GM19438 (cell line): Measurements from ENCODE around the gene CCDC184.
"Not testable (repeated sequence)": the region's sequence is repeated elsewhere in the genome, so short reads cannot be mapped to it uniquely, and the experiment has no call there.

ENCODE experiments used
- ATAC-seq: cut with Tn5 transposase; IDR thresholded peaks from one replicate; pipeline ENCODE4 v1.9.1; 2021; ENCODE audit warnings: low read depth; ENCODE audit not compliant: unreplicated experiment

The CCDC184 gene

DNA sequence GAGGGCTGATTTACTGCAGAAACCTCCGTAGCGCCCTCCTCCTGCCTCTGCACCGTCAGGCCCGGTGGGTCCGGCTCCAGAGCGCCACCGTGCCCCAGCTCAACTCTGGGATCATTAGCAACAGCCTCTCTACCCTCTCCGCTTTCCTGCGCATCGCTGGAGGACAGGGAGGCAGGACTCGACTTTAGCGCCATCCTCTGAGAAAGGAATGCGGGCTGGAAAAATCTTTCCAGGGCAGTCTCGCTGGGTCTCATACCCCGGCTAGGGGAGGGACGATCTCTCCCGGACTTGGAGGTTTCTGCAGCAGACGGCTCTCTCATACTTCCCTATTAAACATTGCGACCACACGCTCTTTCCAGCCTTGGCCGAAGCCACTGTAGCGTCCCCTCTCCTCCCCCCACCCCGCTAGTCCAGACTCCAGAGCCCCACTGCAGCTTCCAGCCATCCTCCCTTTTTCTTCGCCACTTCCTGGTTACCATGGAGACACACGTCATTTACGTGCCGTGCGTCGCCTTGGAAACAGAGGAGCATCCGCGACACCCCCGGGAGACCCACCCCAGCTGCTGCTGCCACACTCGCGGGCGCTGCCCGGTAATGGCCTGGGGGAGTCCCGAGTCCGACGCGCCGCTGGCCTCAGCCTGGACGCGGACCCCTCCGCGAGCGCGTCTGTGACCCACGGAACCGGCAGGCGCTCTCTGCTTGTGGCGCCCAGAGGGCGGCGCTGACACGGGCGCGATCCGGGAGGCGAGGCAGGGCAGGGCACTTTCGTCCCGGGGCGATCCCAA is at the start of gene CCDC184:
CCDC184 (plus strand) TSS at position 554 of the 785 bp plus-strand sequence. CDS start 479 bp downstream, outside the sequence.
- peak; percentile 85 for ATAC-seq

DNA sequence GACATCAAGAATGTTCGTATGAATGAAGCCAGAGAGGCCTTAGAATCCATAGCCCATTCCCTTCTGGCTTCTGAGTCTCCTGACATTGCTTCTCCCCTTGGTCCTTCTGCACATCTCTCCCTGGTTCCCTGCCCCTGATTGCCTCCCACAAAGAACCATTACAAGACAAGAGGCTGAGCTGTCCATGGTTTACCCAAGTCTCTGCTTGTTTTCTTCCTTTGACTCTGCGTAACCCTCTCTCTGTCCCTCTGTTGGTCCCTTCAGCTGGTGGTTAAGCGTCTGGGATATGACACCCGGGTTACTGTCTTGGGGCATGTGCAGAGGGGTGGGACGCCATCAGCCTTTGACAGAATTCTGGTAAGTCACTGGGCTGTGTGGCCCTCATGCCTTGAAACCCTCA is 48.4 kb upstream of the CCDC184 start:
- ATAC-seq, result no peak

DNA sequence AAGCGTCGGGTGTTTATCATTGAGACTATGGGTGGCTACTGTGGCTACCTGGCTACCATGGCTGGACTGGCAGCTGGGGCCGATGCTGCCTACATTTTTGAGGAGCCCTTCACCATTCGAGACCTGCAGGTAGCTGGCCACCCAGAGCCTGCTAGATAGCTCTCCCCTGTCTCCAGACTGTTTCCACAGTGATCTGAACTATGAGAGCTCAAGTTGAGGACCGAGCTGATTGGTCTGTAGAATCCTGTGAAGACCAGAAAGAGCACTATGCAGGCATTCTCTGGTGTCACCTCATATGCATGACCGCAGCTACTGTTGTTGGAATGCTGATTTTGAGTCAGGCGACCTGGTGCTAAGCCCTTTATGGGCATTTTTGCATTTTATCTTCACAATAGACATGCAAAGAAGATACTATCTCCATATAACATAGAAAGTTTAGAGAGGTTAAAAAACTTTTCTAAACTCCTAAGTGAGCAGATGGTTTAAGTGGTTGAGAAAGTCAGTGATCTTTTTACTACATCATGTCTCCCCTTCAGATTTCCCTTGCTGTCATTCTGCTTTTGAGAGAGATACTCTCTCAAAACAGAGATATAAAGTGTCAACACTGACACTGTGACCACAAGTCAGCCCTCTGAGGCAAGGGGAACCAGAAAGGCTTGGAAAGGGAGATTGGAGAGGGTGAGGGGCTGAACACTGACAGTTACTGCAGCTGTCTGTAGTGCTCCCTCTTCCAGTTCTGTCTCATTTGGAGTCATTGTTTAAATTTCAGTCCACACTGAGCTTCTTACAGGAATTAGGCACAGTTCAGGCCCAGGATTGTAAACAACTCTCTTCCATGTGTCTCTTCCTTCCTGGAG is 40.4 kb upstream of the CCDC184 start:
- no peak for ATAC-seq

DNA sequence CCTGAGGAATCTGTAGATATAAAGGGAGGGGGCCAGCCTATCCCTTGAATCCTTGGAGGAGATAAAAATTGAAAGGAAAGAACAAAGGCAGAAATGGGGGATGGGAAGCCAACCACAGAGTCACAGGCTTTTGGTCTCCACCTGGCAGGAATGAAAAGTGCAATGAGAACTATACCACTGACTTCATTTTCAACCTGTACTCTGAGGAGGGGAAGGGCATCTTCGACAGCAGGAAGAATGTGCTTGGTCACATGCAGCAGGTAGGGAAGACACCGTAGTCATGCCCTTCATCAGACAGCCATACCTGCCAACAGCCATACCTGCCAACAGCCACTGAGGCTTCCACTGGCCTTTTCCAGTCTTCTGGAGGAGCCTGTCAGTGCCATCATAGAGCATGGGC is 39.5 kb upstream of the CCDC184 start:
- no peak for ATAC-seq

DNA sequence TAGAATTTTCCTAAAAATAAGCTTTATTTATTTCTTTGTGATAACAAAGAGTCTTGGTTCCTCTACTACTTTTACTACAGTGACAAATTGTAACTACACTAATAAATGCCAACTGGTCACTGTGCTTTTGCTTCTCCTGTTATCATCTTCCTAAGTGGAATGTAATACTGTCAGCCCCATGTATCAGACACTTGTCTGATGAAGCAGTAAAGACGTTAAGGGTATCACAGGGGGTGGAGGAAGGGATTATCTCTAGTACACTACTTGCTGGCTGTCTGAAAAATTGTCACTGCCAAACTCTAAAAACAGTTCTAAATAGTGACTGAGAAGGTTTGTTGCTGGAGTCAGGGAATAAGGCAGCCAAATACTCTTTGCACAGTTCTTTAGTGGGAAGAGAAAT is 37.5 kb upstream of the CCDC184 start:
- ATAC-seq, result no peak

DNA sequence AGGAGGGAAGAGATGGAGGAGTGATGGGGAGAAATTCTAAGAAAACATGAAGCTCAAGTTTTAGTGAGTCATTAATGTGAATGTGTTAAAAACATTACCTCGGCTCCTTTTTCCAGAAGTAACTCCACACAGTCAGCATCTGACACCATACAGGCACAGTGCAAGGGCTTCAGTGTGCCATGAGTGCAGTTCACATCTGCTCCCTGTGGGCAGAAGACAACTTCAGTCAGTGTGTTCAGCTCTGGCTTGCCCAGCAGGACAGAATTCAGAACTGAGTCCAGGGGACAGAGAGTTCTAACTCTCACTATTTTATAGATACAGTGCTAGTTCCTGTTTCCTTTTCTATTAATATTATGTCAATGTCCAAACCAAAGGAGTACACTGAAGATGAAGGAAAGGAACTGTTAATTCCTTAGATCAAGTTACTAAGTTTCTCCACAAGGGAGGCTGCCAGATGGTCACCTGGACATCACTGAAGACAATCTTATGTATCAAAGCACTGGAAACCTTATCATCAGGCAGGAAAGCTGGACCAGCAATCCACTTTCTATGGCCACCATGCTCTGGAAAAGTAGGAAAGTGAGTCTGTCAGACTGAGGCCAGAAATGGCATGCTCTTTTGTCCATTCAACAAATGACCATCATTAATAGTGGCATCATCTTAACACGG is 32.2 kb upstream of the CCDC184 start:
- no peak for ATAC-seq

DNA sequence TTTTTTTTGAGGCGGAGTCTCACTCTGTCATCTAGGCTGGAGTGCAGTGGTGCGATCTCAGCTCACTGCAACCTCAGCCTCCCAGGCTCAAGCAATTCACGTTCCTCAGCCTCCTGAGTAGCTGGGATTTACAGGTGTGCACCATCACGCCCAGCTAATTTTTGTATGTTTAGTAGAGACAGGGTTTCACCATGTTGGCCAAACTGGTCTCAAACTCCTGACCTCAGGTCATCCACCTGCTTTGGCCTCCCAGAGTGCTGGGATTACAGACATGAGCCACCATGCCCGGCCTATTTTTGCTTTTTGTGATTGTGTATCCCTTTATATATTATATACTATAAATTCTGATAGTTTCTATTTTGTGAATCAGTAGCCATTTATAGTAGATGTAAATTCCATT is 27.7 kb upstream of the CCDC184 start:
- not testable (repeated sequence) for ATAC-seq

DNA sequence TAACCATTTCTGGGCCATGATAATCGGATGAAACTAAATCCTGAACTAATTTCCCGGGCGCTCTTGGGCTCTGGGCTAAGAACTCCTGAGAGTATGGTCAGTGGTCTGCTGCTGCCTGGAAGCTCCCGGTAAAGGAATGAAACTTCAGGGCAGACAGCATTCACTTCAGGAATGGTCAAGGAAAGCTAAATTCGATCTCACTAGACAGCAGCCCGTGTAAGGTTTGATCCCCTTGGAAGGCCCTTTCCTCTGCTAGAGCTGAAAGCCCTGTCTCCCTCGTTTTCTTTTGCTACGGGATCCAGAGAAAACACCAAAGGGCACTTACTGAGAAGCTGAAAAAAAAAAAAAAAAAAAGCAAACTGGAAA is 26.8 kb upstream of the CCDC184 start:
- no peak for ATAC-seq

DNA sequence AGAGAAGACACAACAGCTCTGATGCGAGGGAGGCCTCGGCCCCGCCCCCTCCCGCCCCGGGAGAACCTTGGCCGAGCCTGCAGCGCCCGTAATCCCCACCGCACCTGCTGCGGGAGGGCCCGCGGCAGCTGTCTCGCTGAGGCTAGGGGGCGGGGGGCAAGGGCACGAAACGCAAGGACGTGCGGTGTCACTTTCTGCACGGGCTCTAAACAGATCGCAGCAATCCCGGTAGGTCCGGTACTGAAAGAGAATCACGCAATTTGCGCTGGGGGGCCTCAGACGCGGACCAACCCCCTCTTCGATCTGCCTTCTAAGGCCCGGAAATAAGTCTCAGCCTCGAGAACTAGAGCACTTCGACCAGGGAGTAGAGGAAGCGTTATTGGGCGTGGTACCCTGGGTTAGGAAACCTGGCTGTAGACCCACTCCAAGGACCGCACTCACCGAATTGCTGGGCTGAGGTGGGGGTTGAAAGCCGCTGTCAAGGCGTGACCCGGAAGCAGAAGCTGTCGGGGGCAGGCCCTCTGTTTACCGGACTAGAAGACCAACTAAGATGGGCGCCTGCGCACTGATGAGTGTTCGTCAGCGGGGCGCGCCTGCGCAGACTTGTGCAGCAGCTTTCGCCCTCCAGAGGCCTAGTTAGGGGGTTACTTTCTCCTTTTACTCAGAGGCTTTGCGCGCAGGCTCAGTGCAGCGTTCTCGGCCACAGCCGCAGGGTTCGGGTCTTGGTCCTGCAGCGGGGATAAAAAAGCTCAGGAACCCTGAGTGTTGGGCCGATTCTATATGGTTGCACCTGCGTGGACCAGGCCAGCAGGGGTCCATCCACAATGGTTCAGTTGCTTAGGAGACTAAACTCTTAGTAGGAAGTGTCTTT is 26.2 kb upstream of the CCDC184 start, which contains the start of gene ASB8:
ASB8 (minus strand) TSS at position 498 of the 871 bp plus-strand sequence. CDS start 4,019 bp downstream, outside the sequence.
- peak; percentile 96 for ATAC-seq

DNA sequence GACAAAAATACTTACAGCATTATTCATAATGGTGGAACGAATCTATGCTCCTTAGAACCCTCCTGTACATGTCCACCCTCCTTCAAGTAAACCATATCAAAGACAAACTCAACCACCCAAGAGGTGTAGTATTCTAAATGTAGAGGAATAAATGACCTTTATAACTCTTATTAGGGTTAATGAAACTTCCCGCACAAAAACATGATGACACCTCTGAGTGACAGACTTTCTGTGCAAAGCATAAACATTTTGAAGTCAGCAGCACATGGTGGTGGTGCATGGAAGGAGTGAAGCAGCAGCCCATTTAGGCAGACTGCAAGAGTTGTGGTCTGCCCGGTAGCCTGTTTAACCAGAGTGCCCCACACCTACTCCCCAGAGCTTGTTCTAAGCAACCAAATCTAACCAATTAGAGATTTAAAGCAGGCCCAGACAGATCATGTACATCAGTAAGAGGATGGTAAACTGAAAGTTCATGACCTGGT is 25.5 kb upstream of the CCDC184 start:
- no peak for ATAC-seq

DNA sequence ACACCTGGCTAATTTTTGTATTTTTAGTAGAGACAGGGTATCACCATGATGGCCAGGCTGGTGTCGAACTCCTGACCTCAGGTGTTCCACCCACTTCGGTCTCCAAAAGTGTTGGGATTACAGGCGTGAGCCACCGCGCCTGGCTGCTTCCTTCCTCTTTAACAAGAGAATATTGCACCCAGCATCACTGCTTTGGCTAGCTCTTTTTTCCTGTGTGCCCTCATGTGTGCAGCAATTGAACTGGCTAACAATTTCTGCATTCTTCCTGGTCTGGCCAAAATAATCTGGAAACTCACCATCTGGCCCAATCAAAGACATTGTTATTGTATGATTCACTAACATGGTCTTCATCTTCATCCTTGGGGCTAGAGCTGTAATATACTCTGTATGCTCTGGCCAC is 23.4 kb upstream of the CCDC184 start:
- ATAC-seq, result no peak

DNA sequence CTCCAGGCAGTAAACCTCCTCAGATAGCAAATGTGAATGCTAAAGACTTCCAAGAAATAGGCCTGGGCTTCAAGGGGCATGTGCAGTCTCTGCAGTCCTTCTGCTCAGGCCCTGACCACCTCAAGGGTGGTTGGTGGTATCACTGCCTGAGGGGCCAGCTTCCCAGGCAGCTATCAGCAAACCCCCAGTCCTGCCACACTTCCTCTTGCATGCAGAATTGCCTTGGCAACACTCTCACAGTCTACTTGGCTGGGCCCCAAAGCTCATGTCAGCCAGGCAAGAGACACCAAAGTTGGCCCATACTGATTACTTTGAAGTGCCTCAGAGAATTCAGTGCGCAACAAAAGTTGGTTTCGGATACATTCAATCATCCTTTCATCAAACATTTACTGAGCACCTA is 22.6 kb upstream of the CCDC184 start:
- no peak for ATAC-seq

DNA sequence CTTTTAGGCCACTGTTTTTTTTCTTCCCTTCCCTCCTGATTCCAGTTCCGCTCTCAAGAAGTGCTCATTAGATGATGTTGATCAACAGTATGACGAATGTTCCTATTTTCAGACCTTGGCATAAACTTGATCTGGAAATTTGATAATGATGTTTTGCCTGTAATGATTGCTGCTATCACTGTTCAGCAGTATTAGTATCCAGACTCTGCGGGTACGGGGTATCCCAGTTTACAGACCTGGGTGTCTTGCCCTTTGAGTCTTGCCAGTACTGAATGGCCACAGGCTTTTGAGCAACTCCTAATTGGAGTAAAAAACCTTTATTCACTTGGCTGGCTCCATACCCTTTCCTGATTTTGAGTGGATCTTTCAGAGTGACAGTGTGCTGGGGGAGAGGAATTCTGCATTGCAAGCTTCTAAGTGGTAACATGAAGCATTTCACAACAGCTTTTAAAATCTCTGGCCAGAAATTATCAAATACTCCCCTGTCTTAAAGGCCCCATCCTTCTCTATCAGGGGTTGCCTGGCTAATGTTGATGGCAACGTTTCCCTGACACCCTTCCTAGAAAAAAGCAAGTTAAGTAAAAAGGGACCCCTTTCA is 20.2 kb upstream of the CCDC184 start:
- ATAC-seq, result no peak

DNA sequence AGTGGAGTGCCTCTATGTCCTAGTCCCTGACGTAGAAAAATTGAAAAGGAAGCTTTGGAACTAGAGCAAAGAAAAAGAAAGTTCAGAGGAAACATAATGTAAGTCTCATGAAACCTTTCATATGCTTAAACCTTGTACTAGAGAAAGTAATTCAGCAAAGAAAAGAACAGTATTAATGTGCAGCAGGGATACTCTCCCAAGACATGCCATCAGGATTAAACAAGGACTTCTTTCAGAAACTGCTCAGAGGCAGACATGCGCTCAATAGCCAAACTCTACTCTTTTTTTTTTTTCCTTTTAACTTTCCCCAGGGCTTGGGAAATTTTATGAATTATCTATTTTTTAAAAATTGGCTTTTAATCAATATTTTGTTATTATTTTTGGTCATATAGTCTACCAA is 19.0 kb upstream of the CCDC184 start:
- no peak for ATAC-seq

DNA sequence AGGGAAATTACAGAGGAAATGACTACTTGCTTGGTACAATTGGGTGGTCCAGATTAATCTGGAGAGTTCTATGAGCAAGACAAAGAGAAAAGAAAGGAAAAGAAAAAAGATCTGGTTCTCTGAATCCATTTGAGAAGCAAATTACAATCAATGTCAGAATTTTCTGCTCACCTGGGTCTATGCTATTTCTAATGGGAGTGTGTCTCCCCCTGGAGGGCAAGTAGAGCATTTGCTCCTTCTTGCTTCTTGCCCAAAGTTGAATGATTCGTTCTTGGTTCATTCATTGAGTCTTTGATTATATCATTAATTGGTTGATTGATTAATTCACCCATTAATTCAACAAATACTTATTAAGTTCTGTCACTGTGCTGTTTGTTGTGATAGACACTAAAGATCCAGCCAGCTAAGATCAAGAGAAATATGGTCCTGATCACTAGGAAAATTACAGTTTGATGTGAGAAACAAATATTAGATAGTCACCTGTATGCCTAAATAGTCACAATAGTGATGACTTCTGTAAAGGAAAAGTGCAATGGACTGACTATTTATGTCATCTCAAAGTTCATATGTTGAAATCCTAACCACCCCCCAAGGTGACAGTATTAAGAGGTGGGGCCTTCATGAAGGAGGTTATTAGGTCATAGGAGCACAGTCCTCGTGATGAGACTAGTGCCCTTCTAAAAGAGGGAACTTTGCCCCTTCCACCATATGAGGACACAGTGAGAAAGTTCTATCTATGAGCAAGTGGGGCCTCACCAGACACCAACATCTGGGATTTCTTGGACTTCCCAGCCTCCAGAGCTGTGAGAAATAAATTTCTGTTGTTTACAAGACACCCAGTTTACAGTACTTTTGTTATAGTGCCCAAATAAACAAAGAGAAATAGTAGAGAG is 18.1 kb upstream of the CCDC184 start:
- no peak for ATAC-seq

DNA sequence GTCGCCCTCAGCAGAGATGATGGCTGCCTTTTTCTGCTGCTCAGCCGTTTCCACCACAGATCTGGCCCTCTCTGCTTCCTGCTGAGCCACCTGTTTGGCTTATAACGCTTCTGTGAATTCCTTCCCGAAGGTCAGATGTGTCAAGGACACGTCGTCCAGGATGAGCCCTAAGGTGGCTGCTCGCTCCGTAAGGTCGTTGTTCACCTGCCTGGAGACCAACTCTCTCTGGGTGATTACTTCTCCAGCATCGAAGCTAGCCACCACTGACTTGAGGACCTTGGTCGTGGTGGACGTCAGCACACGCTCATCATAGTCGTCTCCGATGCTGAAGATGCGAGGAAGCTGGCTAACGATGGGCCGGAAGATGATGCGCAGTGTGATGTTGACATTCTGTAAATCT is 14.4 kb upstream of the CCDC184 start:
- ATAC-seq, result no peak

DNA sequence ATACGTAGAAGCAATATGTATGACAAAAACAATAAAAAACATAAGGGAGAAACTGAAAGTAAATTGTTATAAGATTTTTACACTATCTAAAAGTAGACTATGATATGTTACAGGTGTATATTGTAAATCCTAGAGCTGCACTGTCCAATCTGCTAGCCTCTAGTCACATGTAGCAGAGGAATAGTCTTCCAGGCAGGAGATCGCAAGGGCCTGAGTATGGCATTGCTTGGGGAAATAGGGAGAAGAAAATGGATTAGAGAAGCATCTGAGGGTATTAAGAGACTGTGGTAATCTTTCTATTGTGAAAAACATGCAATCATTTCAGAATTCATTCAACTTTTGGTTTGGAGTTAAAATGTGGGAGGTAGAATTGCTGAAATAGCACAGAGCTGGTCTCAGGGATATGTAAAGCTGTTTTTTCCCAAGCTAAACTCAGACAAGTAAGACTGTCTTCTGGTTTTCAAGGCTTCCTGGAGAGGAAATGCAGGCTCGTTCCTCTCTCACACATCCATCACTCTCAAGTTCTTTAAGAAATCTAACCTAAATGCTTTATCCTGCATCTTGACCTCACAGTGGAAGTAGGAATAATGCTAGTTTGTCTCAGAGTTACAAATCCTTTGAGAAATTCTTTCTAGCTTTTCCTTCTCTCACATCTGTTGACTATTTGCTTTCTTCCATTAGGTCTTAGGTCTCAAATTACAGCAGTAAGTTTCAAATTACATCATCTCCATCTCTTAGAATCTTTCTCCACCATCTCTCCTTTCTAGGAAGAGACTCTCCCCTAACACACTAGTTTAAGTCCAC is 7.6 kb upstream of the CCDC184 start:
- ATAC-seq, result no peak

DNA sequence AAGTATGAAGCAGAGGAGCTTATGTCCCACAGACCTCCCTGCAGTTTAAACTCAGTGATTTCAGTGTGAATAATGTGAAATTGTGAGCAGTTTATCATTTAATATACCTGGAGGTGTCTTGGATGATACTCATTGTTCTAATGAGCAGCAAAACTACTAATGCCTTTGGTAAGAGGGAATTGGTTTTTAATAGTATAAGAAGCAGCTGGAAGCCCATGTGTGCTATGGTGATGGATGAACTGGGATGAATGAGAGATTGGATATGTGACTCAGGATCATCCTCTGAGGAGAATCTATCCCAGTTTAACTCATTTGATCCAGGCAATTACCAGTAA is 7.1 kb upstream of the CCDC184 start:
- ATAC-seq, result no peak
